HEK293 (cell line): ENCODE results near the gene FGF12.

Experiments used
- CTCF ChIA-PET: fragments of 350-600 bp; formaldehyde crosslinking; extraction: SDS; loops from one replicate; lab custom pipeline; 2021; ENCODE audit warnings: antibody characterized with exemption; lab: Yijun Ruan, JAX
- POLR2A ChIA-PET: fragments of 300-600 bp; formaldehyde crosslinking; extraction: SDS; loops from one replicate; lab custom pipeline; 2020; ENCODE audit warnings: antibody characterized with exemption, inconsistent platforms; lab: Yijun Ruan, JAX
- H3K27ac ChIP-seq: fragments of 200-500 bp; sonication (Bioruptor generic); 2 replicates; pipeline ENCODE4 v1.5.1; 2014; ENCODE audit warnings: low read depth, low read length, control low read depth, inconsistent platforms; ENCODE audit errors: extremely low read depth
- H3K36me3 ChIP-seq, 2 experiments: fragments of 200-500 bp in 1 of 2; sonication (Bioruptor generic) in 1 of 2; 1 replicate in 1 of 2; 2 replicates in 1 of 2; pipeline ENCODE4 v1.5.1; 2014 to 2017; ENCODE audit warnings: inconsistent platforms in 2 of 2, low read length in 2 of 2; ENCODE audit not compliant: control insufficient read depth in 2 of 2, insufficient read depth in 1 of 2
- H3K4me1 ChIP-seq: fragments of 200-500 bp; sonication (Bioruptor generic); 2 replicates; pipeline ENCODE4 v1.5.1; 2014; ENCODE audit warnings: mild to moderate bottlenecking, low read length, inconsistent platforms; ENCODE audit not compliant: control insufficient read depth, insufficient read depth
- H3K4me3 ChIP-seq: 2 replicates; pipeline ENCODE4 v1.5.1; 2011; ENCODE audit warnings: low read depth, mild to moderate bottlenecking, control low read depth, low read length, moderate library complexity
- H3K9me3 ChIP-seq: fragments of 200-500 bp; sonication (Bioruptor generic); 2 replicates; pipeline ENCODE4 v1.5.1; 2014; ENCODE audit warnings: low read depth, low read length, inconsistent platforms; ENCODE audit not compliant: control insufficient read depth, insufficient read depth
- CTCF ChIP-seq: fragments of 450-650 bp; formaldehyde crosslinking; IDR thresholded peaks from 2 replicates; pipeline ENCODE4 v1.5.1; 2016; ENCODE audit warnings: missing biosample characterization, missing genetic modification characterization
- ELK4 ChIP-seq: IDR thresholded peaks from 2 replicates; pipeline ENCODE4 v1.6.1; 2011; ENCODE audit warnings: mild to moderate bottlenecking, low read depth, low read length, borderline replicate concordance
- GLIS2 ChIP-seq: fragments of 450-650 bp; formaldehyde crosslinking; IDR thresholded peaks from 2 replicates; pipeline ENCODE4 v1.5.1; 2016; ENCODE audit warnings: missing biosample characterization, missing genetic modification characterization
- IKZF3 ChIP-seq: fragments of 450-650 bp; IDR thresholded peaks from 2 replicates; pipeline ENCODE4 v1.5.0; 2018; ENCODE audit warnings: missing biosample characterization, mild to moderate bottlenecking, missing genetic modification characterization, moderate library complexity
- OSR2 ChIP-seq: fragments of 450-650 bp; formaldehyde crosslinking; IDR thresholded peaks from 2 replicates; pipeline ENCODE4 v1.5.1; 2016; ENCODE audit warnings: missing biosample characterization, missing genetic modification characterization
- PRDM1 ChIP-seq: fragments of 450-650 bp; formaldehyde crosslinking; IDR thresholded peaks from 2 replicates; pipeline ENCODE4; 2016; ENCODE audit warnings: missing biosample characterization, missing genetic modification characterization
- ZNF112 ChIP-seq: fragments of 450-650 bp; formaldehyde crosslinking; IDR thresholded peaks from 2 replicates; pipeline ENCODE4 v1.5.0; 2017; ENCODE audit warnings: missing biosample characterization, missing genetic modification characterization
- ZNF214 ChIP-seq: fragments of 450-650 bp; formaldehyde crosslinking; IDR thresholded peaks from 2 replicates; pipeline ENCODE4 v1.5.1; 2017; ENCODE audit warnings: missing biosample characterization, mild to moderate bottlenecking, missing genetic modification characterization, borderline replicate concordance
- ZNF362 ChIP-seq: fragments of 450-650 bp; formaldehyde crosslinking; IDR thresholded peaks from 2 replicates; pipeline ENCODE4 v1.5.1; 2016; ENCODE audit warnings: missing biosample characterization, missing genetic modification characterization
- ZNF404 ChIP-seq: fragments of 450-650 bp; formaldehyde crosslinking; IDR thresholded peaks from 2 replicates; pipeline ENCODE4 v1.5.1; 2017; ENCODE audit warnings: missing biosample characterization, missing genetic modification characterization
- ZNF426 ChIP-seq: fragments of 450-650 bp; formaldehyde crosslinking; IDR thresholded peaks from 2 replicates; pipeline ENCODE4 v1.5.1; 2017; ENCODE audit warnings: missing biosample characterization, missing genetic modification characterization, mild to moderate bottlenecking, inconsistent platforms, moderate library complexity
- ZNF449 ChIP-seq: fragments of 450-650 bp; formaldehyde crosslinking; IDR thresholded peaks from 2 replicates; pipeline ENCODE4 v1.5.1; 2017; ENCODE audit warnings: missing biosample characterization, mild to moderate bottlenecking, missing genetic modification characterization, moderate library complexity
- ZNF501 ChIP-seq: fragments of 450-650 bp; formaldehyde crosslinking; IDR thresholded peaks from 2 replicates; pipeline ENCODE4 v1.5.1; 2016; ENCODE audit warnings: missing biosample characterization, missing genetic modification characterization
- ZNF521 ChIP-seq: fragments of 450-650 bp; formaldehyde crosslinking; IDR thresholded peaks from 2 replicates; pipeline ENCODE4 v1.5.1; 2017; ENCODE audit warnings: missing biosample characterization, mild to moderate bottlenecking, missing genetic modification characterization
- ZNF555 ChIP-seq: fragments of 450-650 bp; formaldehyde crosslinking; conservative IDR thresholded peaks from 2 replicates; pipeline ENCODE4 v1.5.1; 2017; ENCODE audit warnings: missing biosample characterization, mild to moderate bottlenecking, missing genetic modification characterization, inconsistent platforms
- ZNF701 ChIP-seq: fragments of 450-650 bp; formaldehyde crosslinking; IDR thresholded peaks from 2 replicates; pipeline ENCODE4 v1.5.1; 2016; ENCODE audit warnings: missing biosample characterization, missing genetic modification characterization
- ZNF768 ChIP-seq: fragments of 450-650 bp; formaldehyde crosslinking; IDR thresholded peaks from 2 replicates; pipeline ENCODE4 v1.5.1; 2018; ENCODE audit warnings: missing biosample characterization, mild to moderate bottlenecking, missing genetic modification characterization
- ZSCAN30 ChIP-seq: fragments of 450-650 bp; IDR thresholded peaks from 2 replicates; pipeline ENCODE4 v1.5.1; 2018; ENCODE audit warnings: missing biosample characterization, mild to moderate bottlenecking, missing genetic modification characterization, moderate library complexity
- TF ChIP-seq, protein P1 (sequence below): fragments of 450-650 bp; formaldehyde crosslinking; IDR thresholded peaks from 2 replicates; pipeline ENCODE4 v1.5.1; 2017; ENCODE audit warnings: missing biosample characterization, missing genetic modification characterization
- TF ChIP-seq, protein P2 (sequence below): fragments of 450-650 bp; formaldehyde crosslinking; IDR thresholded peaks from 2 replicates; pipeline ENCODE4 v1.5.0; 2017; ENCODE audit warnings: missing biosample characterization, missing genetic modification characterization, borderline replicate concordance
- TF ChIP-seq, protein P3 (sequence below): fragments of 450-650 bp; formaldehyde crosslinking; conservative IDR thresholded peaks from 2 replicates; pipeline ENCODE4 v1.5.1; 2016; ENCODE audit warnings: low read depth, missing biosample characterization, missing genetic modification characterization

The FGF12 gene

DNA sequence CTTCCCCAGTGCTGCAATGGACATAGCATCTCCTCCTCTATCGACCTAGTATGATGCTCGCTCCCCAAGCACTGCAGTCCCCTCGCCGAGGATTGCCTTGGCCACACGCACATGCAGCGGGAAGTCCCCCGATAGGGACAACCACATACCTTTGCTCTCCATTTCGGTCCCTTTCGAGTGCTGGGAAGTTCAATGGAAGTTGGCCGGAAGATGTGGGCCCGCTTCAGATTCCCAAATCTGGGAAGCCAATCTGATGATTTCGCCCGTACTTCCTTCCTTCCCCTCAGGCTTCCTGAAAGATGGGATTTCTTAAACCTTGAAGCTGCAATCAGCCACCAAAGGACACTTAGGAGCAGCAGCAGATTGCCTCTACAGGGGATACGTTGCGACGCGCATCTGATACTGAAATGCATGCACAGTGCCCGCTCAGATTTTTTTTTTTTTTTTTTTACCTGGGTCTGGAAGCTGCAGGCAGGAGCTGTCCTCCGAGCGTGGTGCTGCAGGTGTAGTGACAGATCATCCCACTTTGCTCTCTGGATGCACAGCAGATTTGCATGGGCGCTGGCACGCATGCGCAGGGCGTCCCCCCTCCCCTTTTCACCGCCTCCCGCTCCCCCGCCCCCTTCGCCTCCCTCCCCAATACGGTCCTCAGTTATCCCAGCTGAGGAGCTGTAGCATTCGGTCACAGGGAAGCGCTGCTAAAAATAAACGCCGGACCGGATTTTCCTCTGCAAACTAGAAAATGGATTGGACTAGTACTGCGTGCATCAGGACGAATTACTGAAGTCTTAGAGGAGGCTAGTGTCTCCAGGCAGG lies at the start of gene FGF12:
Gene FGF12 (minus strand): TSS at position 510 of the 816 bp plus-strand sequence.
- H3K4me3 ChIP-seq, result peak within 1 kb of the TSS; percentile 17
- no peaks in the 10 kb centered on the region for H3K36me3 ChIP-seq
- ChIA-PET POLR2A (no interaction called here), CTCF (interaction anchor here (0.7 kb wide), 1 partner anchor 731 kb away, joined by 3 read pairs; no protein-coding TSS in a partner anchor)
- no peaks in the 10 kb centered on the region for H3K4me1 ChIP-seq
- H3K27ac ChIP-seq, result no peak within 1 kb of the TSS
- no peaks in the 10 kb centered on the region for H3K9me3 ChIP-seq
- TF ChIP-seq ZNF768 (no peak), GLIS2 (tag by site-specific recombination) (no peak), ZNF521 (no peak), ZNF555 (tag by site-specific recombination) (no peak), ZNF426 (tag by site-specific recombination) (no peak), IKZF3 (no peak), OSR2 (no peak), ZNF362 (tag by site-specific recombination) (peak; percentile 92), ZNF449 (tag by site-specific recombination) (no peak), ZNF701 (tag by site-specific recombination) (no peak), ZNF404 (no peak), ZNF214 (no peak), ZNF501 (no peak), ZNF112 (tag by site-specific recombination) (no peak), PRDM1 (tag by site-specific recombination) (no peak), ELK4 (no peak), CTCF (tag by site-specific recombination) (no peak), ZSCAN30 (no peak)
- TF ChIP-seq, protein P1, sequence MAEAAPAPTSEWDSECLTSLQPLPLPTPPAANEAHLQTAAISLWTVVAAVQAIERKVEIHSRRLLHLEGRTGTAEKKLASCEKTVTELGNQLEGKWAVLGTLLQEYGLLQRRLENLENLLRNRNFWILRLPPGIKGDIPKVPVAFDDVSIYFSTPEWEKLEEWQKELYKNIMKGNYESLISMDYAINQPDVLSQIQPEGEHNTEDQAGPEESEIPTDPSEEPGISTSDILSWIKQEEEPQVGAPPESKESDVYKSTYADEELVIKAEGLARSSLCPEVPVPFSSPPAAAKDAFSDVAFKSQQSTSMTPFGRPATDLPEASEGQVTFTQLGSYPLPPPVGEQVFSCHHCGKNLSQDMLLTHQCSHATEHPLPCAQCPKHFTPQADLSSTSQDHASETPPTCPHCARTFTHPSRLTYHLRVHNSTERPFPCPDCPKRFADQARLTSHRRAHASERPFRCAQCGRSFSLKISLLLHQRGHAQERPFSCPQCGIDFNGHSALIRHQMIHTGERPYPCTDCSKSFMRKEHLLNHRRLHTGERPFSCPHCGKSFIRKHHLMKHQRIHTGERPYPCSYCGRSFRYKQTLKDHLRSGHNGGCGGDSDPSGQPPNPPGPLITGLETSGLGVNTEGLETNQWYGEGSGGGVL (tag by site-specific recombination), result no peak
- TF ChIP-seq, protein P2, sequence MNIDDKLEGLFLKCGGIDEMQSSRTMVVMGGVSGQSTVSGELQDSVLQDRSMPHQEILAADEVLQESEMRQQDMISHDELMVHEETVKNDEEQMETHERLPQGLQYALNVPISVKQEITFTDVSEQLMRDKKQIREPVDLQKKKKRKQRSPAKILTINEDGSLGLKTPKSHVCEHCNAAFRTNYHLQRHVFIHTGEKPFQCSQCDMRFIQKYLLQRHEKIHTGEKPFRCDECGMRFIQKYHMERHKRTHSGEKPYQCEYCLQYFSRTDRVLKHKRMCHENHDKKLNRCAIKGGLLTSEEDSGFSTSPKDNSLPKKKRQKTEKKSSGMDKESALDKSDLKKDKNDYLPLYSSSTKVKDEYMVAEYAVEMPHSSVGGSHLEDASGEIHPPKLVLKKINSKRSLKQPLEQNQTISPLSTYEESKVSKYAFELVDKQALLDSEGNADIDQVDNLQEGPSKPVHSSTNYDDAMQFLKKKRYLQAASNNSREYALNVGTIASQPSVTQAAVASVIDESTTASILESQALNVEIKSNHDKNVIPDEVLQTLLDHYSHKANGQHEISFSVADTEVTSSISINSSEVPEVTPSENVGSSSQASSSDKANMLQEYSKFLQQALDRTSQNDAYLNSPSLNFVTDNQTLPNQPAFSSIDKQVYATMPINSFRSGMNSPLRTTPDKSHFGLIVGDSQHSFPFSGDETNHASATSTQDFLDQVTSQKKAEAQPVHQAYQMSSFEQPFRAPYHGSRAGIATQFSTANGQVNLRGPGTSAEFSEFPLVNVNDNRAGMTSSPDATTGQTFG, result no peak
- TF ChIP-seq, protein P3, sequence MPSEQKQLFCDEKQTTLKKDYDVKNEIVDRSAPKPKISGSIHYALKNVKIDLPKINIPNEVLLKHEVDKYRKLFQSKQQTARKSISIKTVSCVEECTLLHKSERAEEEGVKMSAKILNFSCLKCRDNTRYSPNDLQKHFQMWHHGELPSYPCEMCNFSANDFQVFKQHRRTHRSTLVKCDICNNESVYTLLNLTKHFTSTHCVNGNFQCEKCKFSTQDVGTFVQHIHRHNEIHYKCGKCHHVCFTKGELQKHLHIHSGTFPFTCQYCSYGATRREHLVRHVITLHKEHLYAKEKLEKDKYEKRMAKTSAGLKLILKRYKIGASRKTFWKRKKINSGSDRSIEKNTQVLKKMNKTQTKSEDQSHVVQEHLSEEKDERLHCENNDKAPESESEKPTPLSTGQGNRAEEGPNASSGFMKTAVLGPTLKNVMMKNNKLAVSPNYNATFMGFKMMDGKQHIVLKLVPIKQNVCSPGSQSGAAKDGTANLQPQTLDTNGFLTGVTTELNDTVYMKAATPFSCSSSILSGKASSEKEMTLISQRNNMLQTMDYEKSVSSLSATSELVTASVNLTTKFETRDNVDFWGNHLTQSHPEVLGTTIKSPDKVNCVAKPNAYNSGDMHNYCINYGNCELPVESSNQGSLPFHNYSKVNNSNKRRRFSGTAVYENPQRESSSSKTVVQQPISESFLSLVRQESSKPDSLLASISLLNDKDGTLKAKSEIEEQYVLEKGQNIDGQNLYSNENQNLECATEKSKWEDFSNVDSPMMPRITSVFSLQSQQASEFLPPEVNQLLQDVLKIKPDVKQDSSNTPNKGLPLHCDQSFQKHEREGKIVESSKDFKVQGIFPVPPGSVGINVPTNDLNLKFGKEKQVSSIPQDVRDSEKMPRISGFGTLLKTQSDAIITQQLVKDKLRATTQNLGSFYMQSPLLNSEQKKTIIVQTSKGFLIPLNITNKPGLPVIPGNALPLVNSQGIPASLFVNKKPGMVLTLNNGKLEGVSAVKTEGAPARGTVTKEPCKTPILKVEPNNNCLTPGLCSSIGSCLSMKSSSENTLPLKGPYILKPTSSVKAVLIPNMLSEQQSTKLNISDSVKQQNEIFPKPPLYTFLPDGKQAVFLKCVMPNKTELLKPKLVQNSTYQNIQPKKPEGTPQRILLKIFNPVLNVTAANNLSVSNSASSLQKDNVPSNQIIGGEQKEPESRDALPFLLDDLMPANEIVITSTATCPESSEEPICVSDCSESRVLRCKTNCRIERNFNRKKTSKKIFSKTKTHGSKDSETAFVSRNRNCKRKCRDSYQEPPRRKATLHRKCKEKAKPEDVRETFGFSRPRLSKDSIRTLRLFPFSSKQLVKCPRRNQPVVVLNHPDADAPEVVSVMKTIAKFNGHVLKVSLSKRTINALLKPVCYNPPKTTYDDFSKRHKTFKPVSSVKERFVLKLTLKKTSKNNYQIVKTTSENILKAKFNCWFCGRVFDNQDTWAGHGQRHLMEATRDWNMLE (tag by site-specific recombination), result no peak
